GM18858 (cell line): ENCODE results near the gene FAM241A.
"Not testable (repeated sequence)": the region's sequence is repeated elsewhere in the genome, so short reads cannot be mapped to it uniquely, and the experiment has no call there.

Experiments
- ATAC-seq: cut with Tn5 transposase; IDR thresholded peaks from one replicate; pipeline ENCODE4 v1.9.1; 2021; ENCODE audit not compliant: unreplicated experiment

The FAM241A gene

DNA sequence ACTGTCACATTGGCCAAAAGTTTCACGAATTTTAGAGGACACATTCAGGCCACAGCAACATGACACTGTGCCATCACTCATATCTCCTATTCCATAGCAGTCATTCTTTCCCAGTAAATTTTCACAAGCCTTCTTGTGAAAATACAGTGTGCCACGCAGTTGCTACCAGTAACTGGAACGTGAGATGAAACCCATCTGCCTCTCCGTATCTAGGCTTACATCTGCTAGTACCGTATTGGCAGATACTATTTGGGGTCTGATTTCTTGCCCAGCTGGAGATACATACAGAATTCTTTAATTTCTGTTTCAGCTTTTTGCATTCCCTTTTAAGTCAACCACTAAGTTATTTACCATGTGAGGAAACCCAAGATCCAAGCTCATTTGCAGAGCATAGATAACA lies 8.7 kb upstream of the FAM241A start:
- ATAC-seq, result no peak

GRCh38 chr4:112138538-112138937 lies 6.7 kb upstream of the FAM241A start:
- no peak for ATAC-seq

- ATAC-seq, result no peak
Measured at GRCh38 chr4:112140536-112140935, 4.7 kb upstream of the FAM241A start.

GRCh38 chr4:112141366-112142138 lies 3.7 kb upstream of the FAM241A start:
- ATAC-seq, result no peak

- ATAC-seq, result no peak
Measured at GRCh38 chr4:112142182-112142581, 3.1 kb upstream of the FAM241A start.

DNA sequence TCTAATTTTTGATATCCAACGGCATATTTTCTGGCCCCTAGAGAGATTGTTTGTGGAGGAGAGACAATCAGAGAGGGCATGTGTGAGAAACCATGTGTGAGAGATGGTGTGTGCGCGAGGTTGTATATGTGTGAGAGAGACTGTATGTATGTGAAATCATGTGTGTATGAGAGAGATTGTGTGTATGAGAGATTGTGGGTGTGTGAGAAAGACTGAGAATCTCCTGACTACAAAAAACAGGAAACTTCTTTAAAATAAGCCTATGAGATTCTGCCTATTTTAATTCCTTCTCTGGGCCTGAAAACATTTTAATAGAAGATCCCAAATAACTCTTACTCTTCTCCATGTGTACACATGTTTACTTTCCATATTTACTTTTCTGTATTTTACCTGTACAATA lies 1.5 kb upstream of the FAM241A start:
- ATAC-seq, result no peak

DNA sequence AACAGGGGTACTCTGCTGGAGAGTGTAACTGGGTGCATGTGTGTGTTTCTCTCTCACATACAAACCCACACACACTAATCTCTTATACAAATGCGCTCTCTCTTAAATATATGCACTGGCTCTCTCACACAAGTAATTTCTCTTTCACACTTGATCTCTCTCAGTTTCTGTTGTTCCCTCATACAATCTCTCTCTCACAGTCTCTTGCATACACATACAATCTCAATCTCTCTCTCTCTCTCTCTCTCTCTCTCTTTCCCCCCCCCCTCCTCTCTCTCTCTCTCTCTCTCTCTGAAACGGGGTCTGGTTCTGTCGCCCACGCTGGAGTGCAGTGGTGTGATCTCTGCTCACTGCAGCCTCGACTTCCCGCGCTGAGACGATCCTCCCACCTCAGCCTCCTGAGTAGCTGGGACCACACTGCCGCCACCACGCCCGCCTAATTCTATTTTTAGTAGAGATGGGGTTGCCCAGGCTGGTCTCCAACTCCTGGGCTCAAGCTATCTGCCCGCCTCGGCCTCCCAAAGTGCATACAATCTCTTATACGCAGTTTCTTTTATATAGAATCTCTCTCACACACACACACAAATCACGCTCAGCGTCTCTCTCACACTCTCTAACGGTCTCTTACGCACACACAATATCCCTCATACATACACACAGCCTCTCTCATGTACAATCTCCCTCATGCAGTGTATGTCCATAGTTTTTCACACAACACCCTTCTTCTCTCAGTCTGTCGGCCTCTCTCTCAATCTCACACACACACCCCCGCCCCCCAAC lies 518 bp upstream of the FAM241A start:
- no peak for ATAC-seq

- ATAC-seq, result peak; percentile 44
Measured at GRCh38 chr4:112145790-112146501, 692 bp downstream of the FAM241A start.

GRCh38 chr4:112146502-112146813 lies 1.2 kb downstream of the FAM241A start:
- ATAC-seq, result no peak

DNA sequence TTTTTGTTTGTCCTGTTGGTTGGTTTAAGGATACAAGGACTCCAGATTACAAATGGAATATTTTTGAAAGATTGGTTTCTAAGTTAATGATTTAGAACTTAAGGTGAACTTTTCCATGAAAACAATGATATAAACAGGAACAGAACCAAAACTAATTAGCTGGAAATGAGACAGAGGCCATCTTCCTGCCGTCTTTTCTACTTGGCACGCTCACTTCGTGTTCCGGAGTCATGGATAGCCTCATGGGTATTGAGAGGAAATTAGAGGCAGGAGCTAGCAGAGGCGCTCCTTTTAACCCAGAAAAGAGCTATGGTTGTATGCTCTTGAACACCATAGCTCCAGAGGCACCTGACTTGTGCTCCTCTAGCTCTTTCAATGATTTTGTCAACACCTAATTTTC lies 2.4 kb downstream of the FAM241A start:
- ATAC-seq, result no peak

DNA sequence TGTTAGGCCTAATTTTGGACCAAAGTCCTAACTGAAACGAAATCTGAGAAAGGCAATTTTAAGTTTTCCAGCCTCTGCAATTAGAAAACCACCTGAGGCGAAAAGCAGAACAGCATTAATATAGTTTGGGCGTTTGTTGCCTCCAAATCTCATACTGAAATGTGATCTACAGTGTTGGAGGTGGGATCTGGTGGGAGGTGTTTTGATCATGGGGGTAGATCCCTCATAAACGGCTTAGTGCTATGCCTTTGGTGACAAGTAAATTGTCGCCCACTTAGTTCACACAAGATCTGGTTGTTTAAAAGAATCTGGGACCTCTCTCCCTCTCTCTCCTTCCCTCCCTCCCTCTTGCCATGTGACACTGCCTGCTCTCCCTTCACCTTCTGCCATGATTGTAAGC lies 5.7 kb downstream of the FAM241A start:
- ATAC-seq, result no peak

DNA sequence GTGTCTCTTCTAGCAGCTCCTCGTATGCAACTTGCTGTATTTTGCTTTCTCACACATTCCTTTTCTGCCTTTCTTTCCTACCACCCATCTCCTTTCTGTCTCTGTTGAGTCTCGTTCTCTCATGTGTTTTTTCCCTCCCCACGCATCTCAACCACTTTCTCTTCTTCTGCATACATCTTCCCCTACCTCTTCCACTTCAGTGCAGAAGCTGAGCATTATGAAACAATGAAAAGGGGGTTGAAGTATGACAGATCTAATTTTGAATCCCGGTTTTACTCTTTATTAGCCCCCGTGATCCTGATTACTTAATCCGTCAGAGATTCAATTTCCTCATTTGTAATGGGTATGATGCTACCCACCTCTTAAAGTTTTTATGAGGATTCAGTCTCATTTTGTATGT lies 7.3 kb downstream of the FAM241A start:
- ATAC-seq, result no peak

GRCh38 chr4:112153211-112153791 lies 8.0 kb downstream of the FAM241A start:
- ATAC-seq, result no peak

DNA sequence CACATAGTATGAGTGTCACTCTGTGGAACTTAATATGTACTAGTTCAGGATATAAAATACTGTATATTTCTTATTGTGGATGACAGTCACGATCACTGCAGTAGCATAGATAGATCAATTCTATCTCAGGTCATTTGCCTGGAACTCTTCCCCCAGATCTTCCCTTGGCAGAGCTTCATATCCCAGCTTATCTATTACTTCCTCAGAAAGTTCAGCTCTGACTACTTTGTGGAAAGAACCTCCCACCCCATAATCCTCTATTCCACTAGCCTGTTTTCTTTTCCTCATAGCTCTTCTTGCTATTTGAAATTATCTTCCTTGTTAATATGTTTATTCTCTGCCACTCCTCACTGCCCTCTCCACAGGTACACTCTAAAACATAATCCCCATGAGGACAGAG lies 10.9 kb downstream of the FAM241A start:
- no peak for ATAC-seq

DNA sequence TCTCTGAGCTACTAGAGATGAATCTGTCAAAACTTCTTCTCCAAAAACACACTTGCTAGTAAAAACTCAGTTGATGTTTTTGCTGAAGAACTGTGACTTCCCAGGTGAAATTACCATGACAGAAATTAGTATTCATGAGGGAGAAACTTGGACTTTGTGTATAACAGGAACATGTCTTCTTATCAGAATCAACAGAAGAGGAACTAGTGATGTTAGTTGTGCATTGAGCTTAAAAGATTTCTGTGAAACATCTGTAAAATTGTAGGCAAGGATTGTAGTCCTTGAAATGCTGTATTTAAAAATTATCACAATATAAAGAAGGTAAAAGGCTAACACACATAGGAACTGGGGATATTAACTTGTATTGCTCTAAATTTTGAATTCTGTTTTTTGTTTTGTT lies 11.3 kb downstream of the FAM241A start:
- ATAC-seq, result no peak

DNA sequence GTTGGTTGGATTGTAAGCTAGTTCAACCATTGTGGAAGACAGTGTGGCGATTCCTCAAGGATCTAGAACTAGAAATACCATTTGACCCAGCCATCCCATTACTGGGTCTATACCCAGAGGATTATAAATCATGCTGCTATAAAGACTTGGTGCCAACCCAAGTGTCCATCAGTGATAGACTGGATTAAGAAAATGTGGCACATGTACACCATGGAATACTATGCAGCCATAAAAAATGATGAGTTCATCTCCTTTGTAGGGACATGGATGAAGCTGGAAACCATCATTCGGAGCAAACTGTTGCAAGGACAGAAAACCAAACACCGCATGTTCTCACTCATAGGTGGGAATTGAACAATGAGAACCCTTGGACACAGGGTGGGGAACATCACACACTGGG lies 18.5 kb downstream of the FAM241A start:
- ATAC-seq, result not testable (repeated sequence)

- ATAC-seq, result no peak
Measured at GRCh38 chr4:112167794-112168193, 22.5 kb downstream of the FAM241A start.

GRCh38 chr4:112168719-112169500 lies 23.7 kb downstream of the FAM241A start:
- ATAC-seq, result no peak

GRCh38 chr4:112170451-112170993 lies 25.3 kb downstream of the FAM241A start:
- ATAC-seq, result no peak

DNA sequence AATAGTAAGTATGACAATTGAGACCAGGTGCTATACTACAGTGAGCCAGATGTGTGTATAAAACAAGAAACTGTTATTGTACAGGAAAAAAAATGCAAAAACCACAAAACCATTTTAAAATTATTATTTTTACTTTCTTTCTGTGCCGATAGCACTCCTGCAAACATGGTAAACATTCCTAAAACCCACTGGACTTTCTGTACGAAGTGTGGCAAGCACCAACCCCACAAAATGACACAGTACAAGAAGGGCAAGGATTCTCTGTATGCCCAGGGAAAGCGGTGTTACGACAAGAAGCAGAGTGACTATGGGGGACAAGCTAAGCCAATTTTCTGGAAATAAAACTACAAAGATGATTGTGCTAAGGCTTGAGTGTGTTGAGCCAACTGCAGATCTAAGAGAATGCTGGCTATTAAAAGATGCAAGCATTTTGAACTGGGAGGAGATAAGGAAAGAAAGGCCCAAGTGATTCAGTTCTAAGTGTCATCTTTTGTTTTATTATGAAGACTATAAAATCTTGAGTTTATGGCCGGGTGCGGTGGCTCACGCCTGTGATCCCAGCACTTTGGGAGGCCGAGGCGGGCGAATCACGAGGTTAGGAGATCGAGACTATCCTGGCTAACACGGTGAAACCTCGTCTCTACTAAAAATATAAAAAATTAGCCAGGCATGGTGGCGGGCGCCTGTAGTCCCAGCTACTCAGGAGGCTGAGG lies 26.0 kb downstream of the FAM241A start:
- not testable (repeated sequence) for ATAC-seq
